Measurements from ENCODE around the gene TMEM198.

DNA sequence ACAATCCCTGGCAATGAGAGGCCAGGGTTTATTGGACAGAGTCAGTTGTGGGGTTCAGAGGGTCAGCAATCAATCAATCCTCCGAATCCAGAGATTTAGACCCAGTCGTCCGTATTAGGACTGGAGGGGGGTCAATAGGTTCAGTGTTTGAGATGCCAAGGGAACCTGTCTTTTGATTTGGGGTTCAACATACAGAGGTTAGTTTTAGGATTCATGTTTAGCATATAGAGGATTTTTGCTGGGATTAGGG is 44.8 kb upstream of the TMEM198 start:
- TF ChIP-seq POLR2AphosphoS5 (IDR thresholded peaks at IDR 0.05; ENCODE audit: borderline replicate concordance, low read depth, low read length) (no peak), EZH2 (IDR thresholded peaks at IDR 0.05) (no peak), FOXP2 (optimal IDR thresholded peaks at IDR 0.05; ENCODE audit: control extremely low read depth, extremely low read length, insufficient read depth) (no peak)

All from SK-N-MC (cell line).